Measurements from ENCODE around the gene C3orf18. TPM values are rescaled to one million over a fixed set of nuclear protein-coding genes. Genes with fewer than 3 reads are reported as not detected.

C3orf18 gene
- total and polyA plus RNA-seq, 9 of the 15 experiments (the other 6 are each of a cell fraction or from before 2014, with no cell fraction given): 0.01 to 2.3 (median 0.94) TPM

- TF ChIP-seq CHD1 (IDR thresholded peaks at IDR 0.05; ENCODE audit: low read length) (no peak), TRIM24 (IDR thresholded peaks at IDR 0.05) (peak in 1 of 2 experiments; percentile 20; a peak in 1 of 4 replicates), HMGXB4 (CRISPR knock-in tag; IDR thresholded peaks at IDR 0.05) (no peak), CBX3 (IDR thresholded peaks at IDR 0.05; ENCODE audit: borderline replicate concordance in 1 of 2, low read length in 2 of 2) (peak in 1 of 2 experiments; percentile 67; a peak in 1 of 3 replicates), RB1 (IDR thresholded peaks at IDR 0.05; ENCODE audit: low read depth) (peak; percentile 26; the same call in 1 of the 2 replicates), MIER1 (IDR thresholded peaks at IDR 0.05; ENCODE audit: low read depth) (no peak), MLX (CRISPR knock-in tag; conservative IDR thresholded peaks at IDR 0.05) (no peak), RCOR1 (IDR thresholded peaks at IDR 0.05; ENCODE audit: borderline replicate concordance in 1 of 2, low read depth in 2 of 2, low read length in 2 of 2) (peak in 1 of 2 experiments; percentile 95; a peak in 3 of 4 replicates), MBD1 (CRISPR knock-in tag; IDR thresholded peaks at IDR 0.05) (no peak), ELF1 (tag; IDR thresholded peaks at IDR 0.05) (peak; percentile 41; the same call in 1 of the 2 replicates), NBN (IDR thresholded peaks at IDR 0.05; ENCODE audit: low read depth) (0 out of 2 replicates have a peak, but pooled peaks have one; percentile 54), HLTF (IDR thresholded peaks at IDR 0.05) (peak; percentile 80; the same call in 1 of the 2 replicates), ETV6 (IDR thresholded peaks at IDR 0.05; ENCODE audit: borderline replicate concordance in 1 of 2, low read depth in 2 of 2, low read length in 1 of 2) (peak in 1 of 2 experiments; percentile 75; a peak in 1 of 4 replicates), ETV6 (CRISPR knock-in tag; IDR thresholded peaks at IDR 0.05; ENCODE audit: borderline replicate concordance) (no peak)
These were observed 32.7 kb upstream of the C3orf18 start (continued) for GRCh38 chr3:50600141-50600753.
